Effector memory CD4-positive, alpha-beta T cell (primary cell): ENCODE results near the gene MEI1.

ENCODE experiments used
- DNase-seq, 3 donors: peaks; one replicate each; pipeline ENCODE4 v3.0.0-alpha.2; 2020
- H3K27ac ChIP-seq: 2 replicates; pipeline ENCODE4 v1.7.0; 2013; ENCODE audit warnings: mild to moderate bottlenecking, low read length, moderate library complexity; ENCODE audit not compliant: insufficient read depth, poor library complexity, severe bottlenecking
- H3K27me3 ChIP-seq: replicated peaks from 2 replicates; pipeline ENCODE4 v1.7.0; 2013; ENCODE audit warnings: mild to moderate bottlenecking, low read length; ENCODE audit not compliant: insufficient read depth, control insufficient read depth, poor library complexity, severe bottlenecking
- H3K36me3 ChIP-seq: 2 replicates; pipeline ENCODE4 v1.7.0; 2013; ENCODE audit warnings: mild to moderate bottlenecking, low read length, moderate library complexity; ENCODE audit not compliant: control insufficient read depth, insufficient read depth
- H3K4me1 ChIP-seq: 2 replicates; pipeline ENCODE4 v1.7.0; 2013; ENCODE audit warnings: low read length, mild to moderate bottlenecking; ENCODE audit not compliant: control insufficient read depth, insufficient read depth, poor library complexity, severe bottlenecking
- H3K4me3 ChIP-seq: 2 replicates; pipeline ENCODE4 v1.7.0; 2013; ENCODE audit warnings: low read length, low read depth, mild to moderate bottlenecking; ENCODE audit not compliant: insufficient read depth, poor library complexity, severe bottlenecking
- H3K9me3 ChIP-seq: 2 replicates; pipeline ENCODE4 v1.7.0; 2013; ENCODE audit warnings: mild to moderate bottlenecking, low read length, moderate library complexity; ENCODE audit not compliant: control insufficient read depth
- total RNA-seq, 3 donors: gene quantifications; one replicate each; lab custom pipeline; 2026; lab: John Stamatoyannopoulos, UW

Gene MEI1
- total RNA-seq: 35.8 to 48.8 (median 41.6) reads per million in 3 donors

- peak; percentile 79 to 88 (median 81) for DNase-seq
- H3K4me1 ChIP-seq: peaks cover 17% of the 10 kb centered on the region
- no peaks in the 10 kb centered on the region for H3K9me3 ChIP-seq
- no peak within 1 kb of the TSS for H3K27ac ChIP-seq
- peak within 1 kb of the TSS; percentile 13 for H3K4me3 ChIP-seq
- no peaks in the 10 kb centered on the region for H3K27me3 ChIP-seq
- H3K36me3 ChIP-seq: no peaks in the 10 kb centered on the region
Measured at GRCh38 chr22:41699264-41700107, at the start of gene MEI1. TSS of gene MEI1 (plus strand) at chr22:41699503. CDS start at chr22:41699539, 36 bp downstream.

DNA sequence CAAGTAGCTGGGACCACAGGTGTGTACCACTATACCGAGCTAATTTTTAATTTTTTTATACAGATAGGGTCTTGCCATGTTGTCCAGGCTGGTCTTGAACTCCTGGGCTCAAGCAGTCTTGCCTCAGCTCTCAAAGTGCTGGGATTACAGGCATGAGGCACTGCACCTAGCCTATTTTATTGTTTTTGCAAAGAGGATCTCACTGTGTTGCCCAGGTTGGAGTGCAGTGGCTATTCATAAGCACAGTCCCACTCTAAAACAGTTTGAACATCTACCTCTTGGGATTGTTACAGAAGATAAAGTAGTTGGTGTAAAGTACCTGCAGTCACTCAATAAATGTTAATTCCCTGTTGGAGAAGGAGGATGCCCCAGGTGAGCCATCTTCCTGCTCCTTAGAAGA is 49.1 kb upstream of the MEI1 start:
- DNase-seq: no peak
- Histone ChIP-seq H3K4me3 (no peak overlapping the region), H3K27me3 (no peaks in the 10 kb centered on the region), H3K27ac (peak overlapping the region; percentile 25), H3K36me3 (peaks cover 82% of the 10 kb centered on the region), H3K4me1 (no peaks in the 10 kb centered on the region), H3K9me3 (no peaks in the 10 kb centered on the region)

DNA sequence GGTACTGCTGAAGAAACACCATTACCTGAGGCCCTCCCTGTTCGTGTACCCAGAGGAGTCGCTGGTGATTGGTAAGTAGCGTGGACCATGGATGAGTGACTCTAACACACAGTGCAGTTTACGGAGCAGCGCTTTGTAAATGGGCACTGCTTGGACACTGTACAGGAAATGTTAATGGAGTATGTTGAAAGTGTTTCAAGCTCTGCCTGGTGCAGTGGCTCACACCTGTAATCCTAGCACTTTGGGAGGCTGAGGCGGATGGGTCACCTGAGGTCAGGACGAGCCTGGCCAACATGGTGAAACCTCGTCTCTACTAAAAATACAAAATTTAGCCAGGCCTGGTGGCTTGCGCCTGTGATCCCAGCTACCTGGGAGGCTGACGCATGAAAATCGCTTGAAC is 48.5 kb upstream of the MEI1 start:
- DNase-seq: no peak
- peaks cover 84% of the 10 kb centered on the region for H3K36me3 ChIP-seq
- no peak overlapping the region for H3K27ac ChIP-seq
- no peaks in the 10 kb centered on the region for H3K27me3 ChIP-seq
- no peak overlapping the region for H3K4me3 ChIP-seq
- H3K4me1 ChIP-seq: no peaks in the 10 kb centered on the region
- no peaks in the 10 kb centered on the region for H3K9me3 ChIP-seq

DNA sequence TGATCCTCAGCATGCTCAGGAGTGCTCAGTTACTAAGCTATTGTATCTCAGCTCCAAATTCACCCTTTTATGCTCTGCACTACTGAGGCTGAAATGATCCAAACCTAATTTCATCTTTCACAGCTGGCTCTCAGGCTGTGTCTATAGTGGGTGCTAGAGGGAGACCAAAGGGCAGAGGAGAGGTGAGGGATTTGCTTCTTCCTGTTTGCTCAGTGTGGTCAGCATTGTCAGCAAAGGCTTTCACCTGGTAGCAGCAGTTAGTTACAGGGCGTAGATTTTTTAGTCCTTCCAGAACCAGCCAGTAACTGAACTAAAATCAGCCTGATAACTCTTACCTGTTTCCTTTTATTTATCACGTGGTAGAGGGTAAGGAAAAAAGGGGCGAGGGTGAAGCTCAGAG is 45.0 kb upstream of the MEI1 start:
- no peak overlapping the region for H3K4me3 ChIP-seq
- DNase-seq: no peak
- peaks cover 87% of the 10 kb centered on the region for H3K36me3 ChIP-seq
- no peaks in the 10 kb centered on the region for H3K27me3 ChIP-seq
- no peaks in the 10 kb centered on the region for H3K4me1 ChIP-seq
- H3K9me3 ChIP-seq: no peaks in the 10 kb centered on the region
- no peak overlapping the region for H3K27ac ChIP-seq

DNA sequence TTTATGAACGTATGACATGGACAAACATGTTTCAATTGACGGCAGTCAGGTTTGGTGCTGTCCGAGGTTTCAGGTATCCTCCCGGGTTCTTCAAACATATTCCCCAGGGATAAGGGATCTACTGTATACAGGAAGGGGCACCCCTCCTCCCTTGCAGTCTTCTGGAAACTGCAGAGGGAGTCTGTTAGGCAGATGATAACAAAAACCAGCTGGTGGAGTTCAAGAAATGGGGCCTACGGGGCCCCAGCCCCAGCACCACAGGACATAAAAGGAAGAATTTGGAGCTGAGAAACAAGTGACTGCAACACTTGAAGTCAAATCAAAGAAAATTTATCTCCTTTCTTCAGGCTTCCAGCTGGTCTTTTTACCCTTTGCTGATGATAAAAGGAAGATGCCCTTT is 42.7 kb upstream of the MEI1 start:
- Histone ChIP-seq H3K36me3 (peaks cover 93% of the 10 kb centered on the region), H3K27ac (no peak overlapping the region), H3K27me3 (no peaks in the 10 kb centered on the region)

DNA sequence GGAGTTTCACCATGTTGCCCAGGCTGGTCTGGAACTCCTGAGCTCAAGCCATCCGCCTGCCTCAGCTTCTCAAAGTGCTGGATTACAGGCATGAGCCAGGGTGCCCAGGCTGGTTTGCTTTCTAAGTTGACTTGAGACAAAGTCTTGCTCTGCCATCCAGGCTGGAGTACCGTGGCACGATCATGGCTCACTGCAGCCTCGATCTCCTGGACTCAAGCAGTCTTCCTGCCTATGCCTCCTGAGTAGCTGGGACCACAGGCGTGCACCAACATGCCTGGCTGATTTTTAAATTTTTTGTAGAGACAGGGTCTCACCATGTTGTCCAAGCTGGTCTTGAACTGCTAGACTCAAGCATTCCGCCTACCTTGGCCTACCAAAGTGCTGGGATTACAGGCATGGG is 41.6 kb upstream of the MEI1 start:
- no peaks in the 10 kb centered on the region for H3K27me3 ChIP-seq
- no peak overlapping the region for H3K4me3 ChIP-seq
- no peaks in the 10 kb centered on the region for H3K9me3 ChIP-seq
- no peak overlapping the region for H3K27ac ChIP-seq
- H3K4me1 ChIP-seq: no peaks in the 10 kb centered on the region
- no peak for DNase-seq
- peaks cover 89% of the 10 kb centered on the region for H3K36me3 ChIP-seq

More for the DNA sequence above, 42.7 kb upstream of the MEI1 start:
- no peak for DNase-seq
- H3K9me3 ChIP-seq: no peaks in the 10 kb centered on the region
- H3K4me1 ChIP-seq: no peaks in the 10 kb centered on the region
- H3K4me3 ChIP-seq: no peak overlapping the region

- H3K27me3 ChIP-seq: no peaks in the 10 kb centered on the region
- H3K27ac ChIP-seq: no peak overlapping the region
- H3K36me3 ChIP-seq: peaks cover 82% of the 10 kb centered on the region
- H3K4me1 ChIP-seq: no peaks in the 10 kb centered on the region
- no peak overlapping the region for H3K4me3 ChIP-seq
- no peaks in the 10 kb centered on the region for H3K9me3 ChIP-seq
- no peak for DNase-seq
Measured at GRCh38 chr22:41658869-41659268, 40.4 kb upstream of the MEI1 start.

- H3K27ac ChIP-seq: no peak overlapping the region
- no peaks in the 10 kb centered on the region for H3K4me1 ChIP-seq
- H3K9me3 ChIP-seq: no peaks in the 10 kb centered on the region
- no peak overlapping the region for H3K4me3 ChIP-seq
- peaks cover 82% of the 10 kb centered on the region for H3K36me3 ChIP-seq
- no peaks in the 10 kb centered on the region for H3K27me3 ChIP-seq
- no peak for DNase-seq
Measured at GRCh38 chr22:41659941-41660340, 39.4 kb upstream of the MEI1 start.

- peaks cover 79% of the 10 kb centered on the region for H3K36me3 ChIP-seq
- no peak overlapping the region for H3K4me3 ChIP-seq
- no peak for DNase-seq
- H3K27me3 ChIP-seq: no peaks in the 10 kb centered on the region
- H3K9me3 ChIP-seq: no peaks in the 10 kb centered on the region
- no peaks in the 10 kb centered on the region for H3K4me1 ChIP-seq
- H3K27ac ChIP-seq: no peak overlapping the region
Measured at GRCh38 chr22:41660416-41660815, 38.9 kb upstream of the MEI1 start.

GRCh38 chr22:41661088-41661487 is 38.2 kb upstream of the MEI1 start:
- H3K9me3 ChIP-seq: no peaks in the 10 kb centered on the region
- no peaks in the 10 kb centered on the region for H3K27me3 ChIP-seq
- H3K27ac ChIP-seq: no peak overlapping the region
- peaks cover 75% of the 10 kb centered on the region for H3K36me3 ChIP-seq
- no peak for DNase-seq
- H3K4me1 ChIP-seq: no peaks in the 10 kb centered on the region
- H3K4me3 ChIP-seq: no peak overlapping the region
